SU-DHL-6 (cell line): ENCODE results near the gene PLEKHA7.

Experiments
- H2AFZ ChIP-seq: fragments of 200-600 bp; sonication (generic); 2 replicates; pipeline ENCODE4 v1.6.1; 2014; ENCODE audit warnings: low read depth, mild to moderate bottlenecking, moderate library complexity, mixed read lengths, antibody characterized with exemption, low read length; ENCODE audit not compliant: severe bottlenecking
- H3F3A ChIP-seq: fragments of 200-600 bp; shearing (Covaris generic); 2 replicates; pipeline ENCODE4 v1.6.0; 2016; ENCODE audit warnings: antibody characterized with exemption, mild to moderate bottlenecking; ENCODE audit not compliant: insufficient read depth
- H3K27ac ChIP-seq: fragments of 200-600 bp; sonication (generic); 2 replicates; pipeline ENCODE4 v1.5.1; 2016; ENCODE audit warnings: low read depth, mild to moderate bottlenecking, low read length, moderate library complexity, mixed read lengths
- H3K27me3 ChIP-seq: fragments of 200-600 bp; sonication (generic), shearing (Covaris generic); 2 replicates; pipeline ENCODE4 v1.6.0; 2014; ENCODE audit warnings: mild to moderate bottlenecking, low read length
- H3K36me3 ChIP-seq: fragments of 200-600 bp; sonication (generic); 2 replicates; pipeline ENCODE4 v1.6.1; 2014; ENCODE audit warnings: mild to moderate bottlenecking, low read length, mixed read lengths
- H3K4me2 ChIP-seq: fragments of 300-600, 200-600 bp; shearing (Covaris generic), sonication (generic); 2 replicates; pipeline ENCODE4 v1.6.0; 2014; ENCODE audit warnings: low read length, low read depth, mild to moderate bottlenecking; ENCODE audit not compliant: poor library complexity, severe bottlenecking
- H3K4me3 ChIP-seq: fragments of 200-600 bp; sonication (generic); 2 replicates; pipeline ENCODE4 v1.5.1; 2014; ENCODE audit warnings: antibody characterized with exemption, low read length, mild to moderate bottlenecking, mixed read lengths; ENCODE audit not compliant: insufficient read depth, poor library complexity, severe bottlenecking
- H3K79me2 ChIP-seq: fragments of 200-600 bp; sonication (generic); 2 replicates; pipeline ENCODE4 v1.6.1; 2014; ENCODE audit warnings: mild to moderate bottlenecking, low read length, moderate library complexity; ENCODE audit not compliant: insufficient read depth
- H3K9ac ChIP-seq: fragments of 200-600 bp; sonication (generic); 2 replicates; pipeline ENCODE4 v1.7.0; 2014; ENCODE audit warnings: mild to moderate bottlenecking, low read length
- H3K9me2 ChIP-seq: fragments of 200-600 bp; sonication (generic); replicated peaks from 2 replicates; pipeline ENCODE4 v1.6.1; 2014; ENCODE audit warnings: low read length; ENCODE audit not compliant: insufficient read depth
- H3K9me3 ChIP-seq: fragments of 200-600 bp; sonication (generic); 2 replicates; pipeline ENCODE4 v1.6.1; 2014; ENCODE audit warnings: low read length, mixed read lengths; ENCODE audit not compliant: insufficient read depth
- H4K20me1 ChIP-seq: fragments of 200-600 bp; sonication (generic); 2 replicates; pipeline ENCODE4 v1.6.1; 2014; ENCODE audit warnings: low read depth, mild to moderate bottlenecking, antibody characterized with exemption, low read length, moderate library complexity, mixed read lengths
- CTCF ChIP-seq: fragments of 200-600 bp; sonication (generic); IDR thresholded peaks from one replicate; pipeline ENCODE4 v1.5.1; 2017; ENCODE audit warnings: antibody characterized with exemption, mild to moderate bottlenecking, low read length, moderate library complexity; ENCODE audit not compliant: insufficient read depth, poor library complexity, severe bottlenecking
- EZH2phosphoT487 ChIP-seq: fragments of 200-600 bp; sonication (generic), shearing (Covaris generic); conservative IDR thresholded peaks from 2 replicates; pipeline ENCODE4 v1.6.1; 2018; ENCODE audit warnings: mild to moderate bottlenecking, antibody characterized with exemption, low read length, moderate library complexity, mixed read lengths

The PLEKHA7 gene

GRCh38 chr11:16876053-16876752, 138.0 kb downstream of the PLEKHA7 start:
- no peaks in the 10 kb centered on the region for H3K79me2 ChIP-seq
- H3K36me3 ChIP-seq: no peaks in the 10 kb centered on the region
- no peaks in the 10 kb centered on the region for H3K9me2 ChIP-seq
- H3K27me3 ChIP-seq: no peaks in the 10 kb centered on the region
- no peak overlapping the region for H3K27ac ChIP-seq
- H4K20me1 ChIP-seq: no peaks in the 10 kb centered on the region
- no peak overlapping the region for H3K9ac ChIP-seq
- TF ChIP-seq CTCF (no peak), EZH2phosphoT487 (no peak)
- no peaks in the 10 kb centered on the region for H3K9me3 ChIP-seq
- H3K4me3 ChIP-seq: no peak overlapping the region
- H3F3A ChIP-seq: no peaks in the 10 kb centered on the region
- no peak overlapping the region for H2AFZ ChIP-seq
- H3K4me2 ChIP-seq: no peak overlapping the region

- Histone ChIP-seq H3K36me3 (no peaks in the 10 kb centered on the region), H3K4me3 (no peak overlapping the region), H3F3A (no peaks in the 10 kb centered on the region), H3K27me3 (no peaks in the 10 kb centered on the region), H2AFZ (no peak overlapping the region), H3K9me3 (no peaks in the 10 kb centered on the region), H3K4me2 (no peak overlapping the region), H3K9me2 (no peaks in the 10 kb centered on the region), H3K79me2 (no peaks in the 10 kb centered on the region), H4K20me1 (no peaks in the 10 kb centered on the region), H3K9ac (no peak overlapping the region), H3K27ac (no peak overlapping the region)
- TF ChIP-seq CTCF (no peak), EZH2phosphoT487 (no peak)
Observed at GRCh38 chr11:16874275-16874975, 139.8 kb downstream of the PLEKHA7 start.

GRCh38 chr11:16873289-16873688, 140.9 kb downstream of the PLEKHA7 start:
- no peaks in the 10 kb centered on the region for H3K27me3 ChIP-seq
- H3K9ac ChIP-seq: no peak overlapping the region
- no peaks in the 10 kb centered on the region for H3F3A ChIP-seq
- no peak overlapping the region for H3K4me2 ChIP-seq
- no peak overlapping the region for H3K27ac ChIP-seq
- H3K4me3 ChIP-seq: no peak overlapping the region
- H3K9me3 ChIP-seq: no peaks in the 10 kb centered on the region
- TF ChIP-seq CTCF (no peak), EZH2phosphoT487 (no peak)
- H4K20me1 ChIP-seq: no peaks in the 10 kb centered on the region
- no peak overlapping the region for H2AFZ ChIP-seq
- no peaks in the 10 kb centered on the region for H3K9me2 ChIP-seq
- no peaks in the 10 kb centered on the region for H3K36me3 ChIP-seq
- H3K79me2 ChIP-seq: no peaks in the 10 kb centered on the region
